Head of caudate nucleus (tissue), 42 donors: ENCODE measurements around the gene NR6A1.

ENCODE experiments used
- DNase-seq, 42 donors: peaks; one replicate each; pipeline versions ENCODE4 v3.0.0 to v3.0.0-alpha.2; 2020 to 2021; ENCODE audit warnings: mixed read lengths in 7 of 42
- intact Hi-C: fragments of 100-400 bp; cut with DNase I; formaldehyde crosslinking; loops from one replicate; pipeline ENCODE4 v1.15.0; 2022

Gene NR6A1

DNA sequence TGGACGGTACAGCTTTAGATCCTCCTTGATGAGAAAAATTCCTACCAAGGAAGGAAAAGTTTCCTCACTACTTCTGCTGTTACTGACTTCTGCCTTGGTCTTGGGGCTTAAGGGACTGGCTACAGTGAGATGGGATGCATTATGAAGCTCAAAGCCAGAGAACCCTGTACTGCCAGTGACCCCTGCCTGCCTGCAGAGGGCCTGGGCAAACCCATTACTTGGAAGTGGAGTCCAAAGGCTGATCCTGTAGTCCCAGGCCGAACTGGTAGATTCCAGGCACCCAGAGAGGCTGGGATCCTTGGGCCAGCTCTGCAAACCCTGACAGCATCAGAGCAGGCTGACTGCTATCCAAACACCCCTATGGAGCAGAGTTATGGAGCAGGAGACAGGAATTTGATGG, 238.2 kb downstream of the NR6A1 start:
- DNase-seq = no peak
- intact Hi-C loops = loop anchor here (10.0 kb wide), 1 partner anchor 58 kb away; no protein-coding TSS in a partner anchor

DNA sequence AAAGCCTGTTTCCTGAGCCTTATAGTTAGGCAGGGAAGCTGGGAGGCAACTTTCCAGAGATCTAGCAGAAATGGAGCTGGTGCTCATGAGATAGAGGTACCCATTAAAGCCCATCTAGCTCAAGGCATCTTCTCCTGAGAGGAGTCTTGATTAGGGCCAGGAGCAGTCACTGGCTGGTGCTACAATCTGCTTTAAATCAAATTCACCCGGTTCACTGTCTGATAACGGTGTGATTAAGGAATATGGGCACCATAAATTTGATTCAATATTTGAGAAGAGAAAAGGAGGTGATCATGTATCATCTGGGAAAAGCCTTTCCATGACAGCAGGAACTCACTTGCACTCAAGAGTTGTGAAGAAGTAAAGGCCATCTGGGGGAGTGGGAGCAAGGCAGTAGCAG, 240.0 kb downstream of the NR6A1 start:
- DNase-seq = no peak
- intact Hi-C loops = loop anchor here (10.0 kb wide), 1 partner anchor 56 kb away; no protein-coding TSS in a partner anchor

DNA sequence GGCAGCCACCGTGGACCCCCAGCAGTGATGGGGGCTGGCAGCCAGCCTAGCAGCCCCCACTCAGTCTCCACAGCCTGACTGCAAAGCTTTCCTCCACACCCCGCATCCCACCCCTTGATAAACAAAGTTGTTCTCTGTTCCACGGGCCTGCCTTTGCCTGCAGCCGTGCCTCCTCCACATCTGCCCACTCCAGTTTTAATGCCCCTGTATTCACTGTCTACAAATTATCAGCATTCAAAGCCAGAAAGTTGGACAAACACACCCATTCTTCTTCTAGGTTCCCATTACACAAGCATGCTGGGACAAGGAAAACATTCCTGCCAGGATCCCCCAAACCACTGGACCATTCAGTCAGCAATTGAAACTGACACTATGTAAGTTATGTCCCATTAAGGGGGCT, 240.9 kb downstream of the NR6A1 start:
- intact Hi-C loops = loop anchor here (10.0 kb wide), 1 partner anchor 55 kb away; no protein-coding TSS in a partner anchor
- DNase-seq = no peak

DNA sequence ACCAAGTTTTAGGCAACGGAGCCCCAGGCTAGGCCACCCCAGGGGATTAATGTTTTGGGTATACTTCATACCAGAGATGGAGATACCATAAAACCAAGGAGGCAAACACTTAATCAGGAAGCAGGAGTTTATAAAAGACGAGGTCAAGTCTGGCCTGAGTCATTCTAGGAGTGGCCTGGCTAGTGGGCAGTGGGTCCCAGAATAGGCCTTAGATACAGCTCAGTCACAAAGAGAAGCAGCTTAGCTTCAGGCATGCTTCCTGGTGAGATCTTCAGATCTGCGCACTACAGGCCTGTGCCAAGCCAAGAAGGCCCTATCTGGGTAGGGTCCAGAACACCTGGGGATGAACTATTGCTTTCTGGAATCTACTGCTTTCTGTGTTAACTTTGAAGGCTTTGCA, 243.3 kb downstream of the NR6A1 start:
- intact Hi-C loops = no loop called here
- no peak for DNase-seq

DNA sequence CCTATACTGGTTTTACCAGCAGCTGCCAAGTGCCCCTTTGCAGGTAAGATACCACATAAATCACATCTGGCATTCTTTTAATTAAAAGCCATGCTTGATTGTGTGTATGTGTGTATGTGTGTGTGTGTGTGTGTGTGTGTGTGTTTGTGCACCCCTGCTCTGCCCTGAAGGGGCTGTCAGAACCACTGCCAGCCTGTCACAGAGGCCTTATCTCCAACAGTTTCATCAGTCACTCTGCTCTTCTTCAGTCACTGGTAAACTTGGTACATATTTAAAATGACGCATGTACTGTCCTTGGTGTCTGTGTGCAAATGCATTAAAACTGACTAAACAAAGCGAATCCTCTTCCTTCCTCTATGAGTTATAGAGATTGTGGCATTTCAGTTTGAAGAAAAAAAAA, 244.9 kb downstream of the NR6A1 start:
- intact Hi-C loops = no loop called here
- DNase-seq = no peak

DNA sequence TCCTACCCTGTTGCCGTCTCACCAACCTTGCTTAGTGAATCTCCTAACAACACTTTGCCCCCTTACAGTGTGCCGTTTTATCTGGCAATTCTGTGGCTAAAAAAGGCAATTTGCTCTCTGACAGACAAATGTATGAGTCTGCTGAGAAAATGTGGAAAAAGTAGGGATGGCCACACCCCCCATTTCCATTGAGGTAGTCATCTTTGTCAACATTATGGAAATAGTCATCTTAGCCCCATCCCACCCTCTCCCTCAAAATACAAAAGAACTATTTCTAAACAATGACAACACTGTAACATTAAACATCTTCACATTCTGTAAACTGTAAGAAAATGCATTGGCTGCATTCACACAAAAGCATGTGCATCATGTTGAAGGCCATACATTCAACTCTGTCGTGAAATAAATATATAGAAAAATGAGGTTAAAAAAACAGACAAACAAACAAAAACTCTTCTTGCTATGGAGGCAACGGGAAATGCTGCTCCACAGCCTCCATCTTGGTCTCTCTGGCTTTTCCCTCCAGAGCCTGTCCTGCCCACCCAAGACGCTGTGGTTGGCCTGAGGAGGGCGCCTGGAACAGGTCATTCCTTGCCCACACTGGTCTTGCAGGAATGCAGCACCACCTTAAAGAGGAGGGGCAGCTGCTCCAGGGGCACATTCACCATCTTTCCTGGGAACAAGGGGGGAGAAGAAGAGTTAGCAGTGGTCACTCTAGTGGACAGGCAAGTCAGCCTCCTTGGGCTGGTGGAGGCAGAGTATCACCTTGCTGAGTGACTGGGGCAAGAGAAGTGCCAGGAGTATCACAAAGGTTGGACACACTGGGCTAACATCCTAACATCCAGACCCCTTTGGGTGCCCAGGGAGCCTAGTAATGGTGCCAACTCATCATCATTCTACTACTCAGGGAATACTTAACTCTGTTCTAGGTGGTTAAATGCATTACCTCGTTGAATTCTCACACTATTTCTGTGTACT, 248.7 kb downstream of the NR6A1 start:
- no peak for DNase-seq
- intact Hi-C loops = no loop called here

DNA sequence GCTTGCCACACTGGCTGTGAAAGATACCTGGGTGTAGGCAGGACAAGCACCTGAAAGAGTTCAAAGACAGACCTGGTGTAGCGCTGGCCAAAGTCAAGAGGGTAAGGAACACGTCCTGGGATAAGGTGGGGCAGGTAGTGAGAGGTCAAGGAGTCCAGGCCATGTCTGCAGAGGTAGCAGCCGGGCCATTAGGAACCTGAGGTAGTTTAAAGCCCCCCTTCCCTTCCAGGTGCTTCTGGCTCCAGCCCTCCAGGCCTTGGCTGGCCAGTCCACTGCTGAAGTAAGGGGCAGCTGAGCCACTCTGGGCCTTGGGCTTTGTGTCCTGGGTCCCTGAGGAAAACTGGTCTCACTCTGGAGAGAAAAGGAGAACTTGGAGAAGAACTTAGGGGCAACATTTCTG, 250.0 kb downstream of the NR6A1 start:
- peak in 1 of 42 donors; percentile 34 for DNase-seq
- intact Hi-C loops = no loop called here

DNA sequence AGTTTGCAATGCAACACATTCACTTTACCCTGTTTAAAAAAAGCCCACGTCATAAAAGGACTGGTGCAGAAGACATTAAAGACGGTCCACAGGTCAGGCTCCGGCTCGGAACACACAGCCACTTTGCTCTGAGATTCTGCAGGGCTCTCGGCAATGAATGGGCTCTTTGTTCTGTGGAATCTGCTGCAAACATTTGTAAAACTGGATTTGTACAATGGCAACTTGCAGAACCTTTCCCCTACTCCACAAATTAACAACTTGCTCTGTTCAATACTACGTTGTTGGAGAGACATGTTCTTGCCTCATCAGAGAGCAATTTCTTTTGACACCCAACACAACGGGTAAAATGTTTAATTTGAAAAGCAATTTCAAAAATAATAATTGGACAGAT, 250.9 kb downstream of the NR6A1 start:
- DNase-seq = peak in 37 of 42 donors; percentile 17 to 74 (median 47)
- intact Hi-C loops = no loop called here

DNA sequence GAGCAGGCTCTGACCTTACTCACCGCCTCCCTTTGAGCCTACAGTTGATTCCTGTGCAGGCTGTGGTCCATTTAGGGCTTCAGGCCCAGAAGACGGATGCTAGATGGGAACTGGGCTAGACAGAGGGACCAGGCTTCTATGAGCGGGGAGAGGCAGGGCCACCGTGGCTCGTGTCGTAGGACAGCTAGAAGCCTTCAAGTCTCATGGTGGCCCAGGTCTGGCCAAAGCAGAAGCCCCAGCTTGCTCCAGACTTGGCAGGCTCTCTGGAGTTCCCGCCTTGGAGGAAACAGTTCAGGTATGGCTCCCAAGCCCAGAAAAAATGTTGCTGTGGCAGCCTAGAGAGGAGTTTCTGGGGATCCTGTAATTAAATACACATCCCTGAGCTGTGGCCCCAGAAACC, 253.0 kb downstream of the NR6A1 start:
- intact Hi-C loops = no loop called here
- DNase-seq = no peak

DNA sequence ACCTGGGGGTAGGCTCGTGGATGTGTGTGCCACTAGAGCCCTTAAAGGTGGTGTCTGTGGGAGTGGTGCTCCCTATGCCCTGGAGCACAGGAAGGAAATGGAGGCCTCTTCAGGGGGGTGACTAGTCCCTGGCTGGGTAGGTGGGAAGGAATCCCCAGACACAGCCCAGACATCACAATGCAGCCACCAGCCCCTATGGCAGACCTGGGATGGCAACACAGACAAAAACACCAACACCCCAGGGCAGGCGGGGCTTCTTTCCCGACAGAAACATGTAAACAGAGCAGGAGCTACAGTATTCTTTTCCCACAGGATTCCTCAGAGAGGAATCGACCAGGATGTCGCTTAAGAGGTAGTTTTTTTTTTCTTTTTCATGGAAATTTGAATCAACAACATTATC, 253.5 kb downstream of the NR6A1 start:
- intact Hi-C loops = no loop called here
- no peak for DNase-seq

DNA sequence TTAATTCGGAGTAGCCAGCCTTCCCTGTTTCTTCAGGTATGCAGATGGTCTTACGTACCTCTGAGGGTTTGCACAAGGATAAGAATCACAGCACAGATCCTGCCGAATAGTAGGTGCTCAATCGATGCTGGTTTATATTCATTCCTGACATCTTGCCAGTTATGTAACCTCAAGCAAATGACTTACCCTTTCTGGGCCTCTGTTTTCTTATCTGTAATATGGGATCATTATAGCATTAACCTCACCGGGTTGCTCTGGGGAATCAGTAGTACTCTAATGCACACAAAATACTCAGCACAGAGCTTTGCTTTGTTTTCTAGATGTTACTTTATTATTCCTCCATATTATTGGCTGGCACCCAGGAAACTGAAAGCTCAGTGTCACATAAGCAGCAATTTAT, 256.2 kb downstream of the NR6A1 start:
- intact Hi-C loops = no loop called here
- no peak for DNase-seq

DNA sequence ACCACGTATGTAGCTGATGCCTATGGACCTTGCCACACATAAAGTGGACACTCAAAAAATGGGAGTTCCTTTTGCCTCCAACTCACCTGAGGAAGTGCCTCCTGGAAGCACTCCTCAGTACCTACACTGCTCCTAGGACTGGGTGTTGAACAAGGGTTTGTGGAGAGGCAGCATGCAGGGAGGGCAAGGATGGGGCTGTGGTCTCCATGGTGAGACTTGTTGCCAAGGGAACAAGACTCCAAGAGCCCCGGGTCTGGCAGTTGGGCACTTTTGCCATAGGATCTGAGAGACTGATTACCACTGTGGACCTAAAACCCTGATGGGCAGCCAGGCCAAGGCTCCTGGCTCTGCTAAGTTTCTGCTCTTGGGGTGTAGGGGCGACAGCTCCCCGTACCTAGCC, 257.0 kb downstream of the NR6A1 start:
- DNase-seq = no peak
- intact Hi-C loops = no loop called here

DNA sequence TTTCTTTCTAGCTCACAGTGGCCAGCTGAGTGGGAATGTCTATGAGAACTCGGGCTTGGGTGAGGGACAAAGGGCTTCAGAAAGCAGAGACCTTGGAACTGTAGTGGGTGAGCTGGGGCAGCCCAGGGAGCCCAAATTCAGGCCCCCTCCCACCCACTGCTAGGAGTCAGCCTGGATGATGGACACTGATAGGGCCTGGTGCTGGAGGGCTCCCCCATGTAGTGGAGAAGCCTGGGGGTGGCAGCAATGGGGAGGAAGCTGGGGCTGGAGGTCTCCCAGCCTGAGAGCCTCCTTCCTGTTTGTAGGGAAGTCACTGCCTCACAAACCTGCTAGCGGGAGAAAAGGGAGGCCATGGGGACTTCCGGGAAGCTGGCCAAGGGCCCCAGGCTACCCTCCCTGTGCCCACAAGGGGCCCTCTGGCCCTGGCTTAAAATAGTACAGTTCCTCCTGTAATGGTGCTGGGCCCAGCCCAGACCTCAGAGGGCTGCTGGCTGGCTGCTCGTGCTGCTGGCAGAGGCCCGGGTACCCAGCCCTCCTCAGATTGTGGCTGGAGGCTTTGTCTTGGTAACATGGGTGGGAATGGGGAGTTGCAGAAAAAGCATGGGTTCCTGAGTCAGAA, 257.6 kb downstream of the NR6A1 start:
- intact Hi-C loops = no loop called here
- peak in 4 of 42 donors; percentile 4 to 23 (median 12) for DNase-seq

DNA sequence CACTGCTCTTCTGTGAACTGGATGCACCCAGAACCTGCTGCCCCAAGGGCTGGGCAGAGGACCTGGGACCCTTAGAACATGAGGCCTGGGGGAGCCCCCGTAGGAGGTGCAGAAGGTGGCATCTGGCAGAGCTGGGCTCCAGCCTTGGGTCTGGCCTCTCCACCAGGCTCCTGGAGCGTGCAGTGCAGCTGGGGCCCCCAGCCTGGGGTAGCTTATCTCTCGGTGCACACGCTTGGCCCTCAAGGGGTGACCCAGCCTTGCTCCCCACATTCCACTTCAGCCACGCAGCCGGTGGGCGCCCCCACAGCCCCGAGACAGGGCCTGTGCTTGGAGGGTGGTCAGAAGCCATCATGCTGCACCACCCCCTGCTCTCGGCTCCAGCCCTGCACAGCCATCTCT, 258.3 kb downstream of the NR6A1 start:
- intact Hi-C loops = no loop called here
- no peak for DNase-seq

DNA sequence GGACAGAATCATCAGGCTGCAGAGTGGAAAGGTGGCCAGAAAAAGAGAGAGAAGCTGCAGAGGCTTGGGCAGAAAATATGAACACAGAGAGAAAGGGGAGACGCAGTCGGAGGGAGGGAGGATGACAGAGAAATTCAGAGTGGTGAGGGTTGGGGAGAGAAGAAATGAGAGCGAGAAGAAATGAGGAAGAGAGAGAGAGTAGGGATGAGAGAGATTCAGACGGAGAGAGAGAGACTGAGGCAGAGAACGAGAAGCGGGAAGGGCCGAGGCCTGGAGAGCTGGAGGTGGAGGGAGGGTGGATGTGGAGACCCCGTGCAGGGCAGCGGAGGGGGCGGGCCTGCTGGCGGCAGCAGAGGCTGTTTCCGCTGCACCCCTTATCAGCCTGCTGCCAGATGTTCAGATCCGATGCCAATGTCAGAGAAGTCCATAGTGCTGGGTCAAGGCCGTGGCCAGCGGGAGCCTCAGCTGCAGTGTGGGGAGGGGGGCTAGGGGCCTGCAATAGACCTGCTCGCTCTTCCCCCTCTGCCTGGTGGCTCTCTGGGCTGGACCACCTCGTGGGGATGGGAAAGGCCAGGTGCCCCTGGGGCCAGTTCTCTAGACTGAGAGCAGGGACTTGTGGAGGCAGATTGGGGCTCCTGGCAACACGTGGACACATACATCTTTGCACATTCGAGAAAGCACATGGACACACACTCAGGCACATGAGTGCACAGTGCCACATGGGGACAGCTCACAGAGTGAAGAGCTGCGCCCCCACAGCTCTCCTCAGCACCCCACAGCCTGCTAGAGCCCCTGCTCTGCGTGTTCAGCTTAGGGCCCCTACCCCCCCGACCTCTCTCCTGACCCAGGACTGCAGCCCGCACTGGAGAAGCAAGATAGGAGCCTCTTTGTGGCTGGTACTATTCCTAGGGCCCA, 259.0 kb downstream of the NR6A1 start:
- intact Hi-C loops = no loop called here
- no peak for DNase-seq

DNA sequence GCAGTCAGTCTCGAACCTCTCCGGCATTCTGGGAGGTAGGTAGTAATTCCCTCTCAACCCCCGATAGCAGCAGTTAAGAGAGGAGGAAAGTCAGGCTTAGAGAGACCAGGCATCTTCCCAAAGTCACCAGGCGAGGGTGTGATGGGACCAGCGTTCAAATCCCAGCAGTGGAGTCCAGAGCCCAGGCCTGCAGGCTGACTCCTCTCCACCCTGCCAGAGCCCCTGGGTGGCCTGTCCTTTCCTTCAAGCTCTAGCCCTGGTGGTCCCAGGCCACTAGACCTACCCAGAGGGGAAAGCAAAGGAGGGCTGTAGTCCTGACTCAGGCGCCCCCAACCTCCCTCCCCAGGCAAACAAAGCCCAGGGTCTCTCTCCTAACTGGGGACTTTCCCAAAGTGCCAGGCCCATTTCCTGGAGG, 259.7 kb downstream of the NR6A1 start:
- DNase-seq = no peak
- intact Hi-C loops = no loop called here

DNA sequence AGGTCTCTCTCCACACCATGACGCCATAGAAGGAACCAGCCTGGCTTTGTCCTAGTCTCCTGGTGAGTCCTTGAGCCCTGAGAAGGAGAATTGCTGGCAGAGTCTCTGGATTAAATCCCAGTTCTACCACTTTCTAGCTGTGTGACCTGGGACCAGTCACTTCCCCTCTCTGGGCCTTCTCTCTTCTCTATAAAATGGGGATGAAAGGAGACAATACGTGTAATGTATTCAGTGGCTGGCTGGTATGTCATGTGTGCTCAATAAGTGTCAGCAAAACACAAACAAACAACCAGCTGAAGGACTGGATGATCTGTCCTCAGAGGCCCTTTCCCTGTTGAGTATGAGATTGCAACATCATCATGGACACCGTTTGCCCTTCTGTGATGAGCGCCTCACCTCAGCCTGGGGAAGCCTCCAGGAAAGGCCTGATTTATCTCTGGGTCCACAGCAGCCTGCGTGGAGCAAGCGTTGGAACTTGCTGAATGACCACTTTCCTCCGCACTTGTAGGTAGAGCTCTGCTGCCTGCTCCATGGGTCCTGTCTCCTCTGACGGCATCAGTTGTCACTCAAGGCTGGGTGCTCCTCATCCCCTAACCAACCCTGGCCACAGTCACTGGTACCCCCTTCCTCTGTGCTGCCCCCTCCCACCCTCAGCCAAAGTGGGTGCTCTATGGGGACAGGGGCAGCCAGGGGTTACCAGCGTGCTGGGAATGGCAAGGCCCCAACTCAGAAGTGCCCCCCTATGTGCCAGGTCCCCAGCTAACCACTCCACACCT, 260.3 kb downstream of the NR6A1 start:
- intact Hi-C loops = no loop called here
- DNase-seq = no peak

DNA sequence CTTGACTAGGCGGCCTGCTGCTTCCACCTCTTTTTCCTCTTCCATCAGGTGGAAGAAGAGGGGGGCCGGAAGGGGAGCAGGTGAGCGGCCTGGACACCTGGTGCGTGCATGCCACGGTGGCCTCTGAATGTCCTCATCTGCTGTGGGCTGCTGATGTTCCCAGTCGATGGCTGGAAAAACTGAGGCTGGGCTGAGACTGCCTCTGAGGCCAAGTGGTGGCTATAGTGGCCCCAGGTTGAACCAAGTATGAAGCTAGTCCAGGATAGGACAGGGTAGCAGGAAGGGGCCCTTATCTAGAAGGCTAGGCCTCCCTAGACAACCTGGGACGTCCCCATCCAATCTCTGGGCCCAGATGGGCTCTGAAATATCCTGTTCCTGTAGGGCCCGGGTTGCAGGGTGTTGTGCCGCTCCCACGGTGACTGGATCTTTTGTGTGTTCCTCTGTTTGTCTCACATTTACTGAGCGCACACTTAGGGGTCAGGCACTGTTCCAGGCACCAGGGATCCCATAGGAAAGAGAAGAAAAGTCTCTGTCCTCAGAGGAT, 263.2 kb downstream of the NR6A1 start:
- DNase-seq = no peak
- intact Hi-C loops = no loop called here
